Measurements from ENCODE around the gene CEP41.

DNA sequence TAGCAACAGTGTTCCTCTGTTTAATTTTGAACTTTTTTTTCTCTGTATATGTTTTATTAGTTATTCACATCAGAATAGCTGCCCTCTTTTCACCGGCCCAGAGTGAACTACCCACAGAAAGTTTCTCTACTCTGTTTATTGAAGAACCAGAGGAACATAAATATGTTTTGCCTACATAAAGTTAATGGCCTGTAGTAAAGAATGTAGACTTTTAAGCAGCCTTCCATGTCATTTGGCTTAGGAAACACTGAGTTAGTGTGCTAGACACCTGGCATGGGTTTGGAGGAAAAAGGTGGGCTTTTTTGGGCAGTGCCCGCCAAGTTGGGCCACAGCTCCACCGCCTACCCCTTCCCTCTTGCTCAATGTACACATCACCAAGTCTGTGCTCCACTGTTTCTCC lies 42.2 kb upstream of the CEP41 start:
- TF ChIP-seq, protein P1, sequence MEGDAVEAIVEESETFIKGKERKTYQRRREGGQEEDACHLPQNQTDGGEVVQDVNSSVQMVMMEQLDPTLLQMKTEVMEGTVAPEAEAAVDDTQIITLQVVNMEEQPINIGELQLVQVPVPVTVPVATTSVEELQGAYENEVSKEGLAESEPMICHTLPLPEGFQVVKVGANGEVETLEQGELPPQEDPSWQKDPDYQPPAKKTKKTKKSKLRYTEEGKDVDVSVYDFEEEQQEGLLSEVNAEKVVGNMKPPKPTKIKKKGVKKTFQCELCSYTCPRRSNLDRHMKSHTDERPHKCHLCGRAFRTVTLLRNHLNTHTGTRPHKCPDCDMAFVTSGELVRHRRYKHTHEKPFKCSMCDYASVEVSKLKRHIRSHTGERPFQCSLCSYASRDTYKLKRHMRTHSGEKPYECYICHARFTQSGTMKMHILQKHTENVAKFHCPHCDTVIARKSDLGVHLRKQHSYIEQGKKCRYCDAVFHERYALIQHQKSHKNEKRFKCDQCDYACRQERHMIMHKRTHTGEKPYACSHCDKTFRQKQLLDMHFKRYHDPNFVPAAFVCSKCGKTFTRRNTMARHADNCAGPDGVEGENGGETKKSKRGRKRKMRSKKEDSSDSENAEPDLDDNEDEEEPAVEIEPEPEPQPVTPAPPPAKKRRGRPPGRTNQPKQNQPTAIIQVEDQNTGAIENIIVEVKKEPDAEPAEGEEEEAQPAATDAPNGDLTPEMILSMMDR (IDR thresholded peaks at IDR 0.05) = no peak
- TF ChIP-seq POLR2A (IDR thresholded peaks at IDR 0.05) = no peak
